SK-N-MC (cell line): ENCODE data around the gene CXorf38.

Experiments
- EZH2 ChIP-seq: fragments of 200-600 bp; sonication (generic); IDR thresholded peaks from one replicate; pipeline ENCODE4 v1.6.1; 2017; ENCODE audit warnings: antibody characterized with exemption
- FOXP2 ChIP-seq: optimal IDR thresholded peaks from 2 replicates; pipeline ENCODE3; 2011; ENCODE audit warnings: mild to moderate bottlenecking, moderate library complexity; ENCODE audit not compliant: insufficient read depth; ENCODE audit errors: extremely low read length, control extremely low read depth
- POLR2AphosphoS5 ChIP-seq: IDR thresholded peaks from 2 replicates; pipeline ENCODE4 v1.6.1; 2012; ENCODE audit warnings: mild to moderate bottlenecking, low read depth, low read length, borderline replicate concordance

DNA sequence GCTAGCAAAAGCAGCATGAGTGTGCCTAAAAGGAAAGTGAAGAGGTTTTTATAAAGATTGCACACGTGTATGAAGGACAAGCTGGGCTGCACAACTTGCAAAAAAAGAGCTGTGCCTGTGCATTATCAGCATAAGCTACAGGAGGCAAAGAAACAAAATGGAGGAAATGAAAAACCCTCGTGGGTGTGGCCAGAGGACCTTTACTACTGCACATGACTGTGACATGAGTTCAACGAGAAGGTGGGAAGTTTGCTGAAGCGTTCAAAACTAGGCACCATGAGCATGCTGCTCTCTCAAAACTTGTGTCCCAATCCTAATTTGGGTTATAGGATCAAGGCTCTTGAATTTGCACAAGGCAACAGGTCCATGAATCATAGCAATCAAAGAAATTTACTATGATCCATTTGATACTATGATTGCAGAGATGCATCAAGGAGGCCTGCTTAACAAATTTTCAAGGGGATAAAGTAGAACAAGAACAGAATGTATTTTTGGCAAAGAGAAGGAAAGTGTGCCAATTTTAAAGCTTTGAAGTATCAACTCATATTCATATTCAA, 38.1 kb upstream of the CXorf38 start:
- TF ChIP-seq POLR2AphosphoS5 (no peak), EZH2 (no peak), FOXP2 (no peak)
